Testis (tissue), 3 donors: Measurements from ENCODE around the gene MACROD2. TPM values are rescaled to one million over a fixed set of nuclear protein-coding genes. Genes with fewer than 3 reads are reported as not detected.

Source experiments
- DNase-seq: peaks from one replicate; pipeline ENCODE4 v3.0.0-alpha.2; 2019
- H3K27ac ChIP-seq, 2 donors: fragments of 200-600 bp; sonication (generic); one replicate each; pipeline ENCODE4 v1.5.1; 2019
- H3K27me3 ChIP-seq: fragments of 200-600 bp; sonication (generic); one replicate; pipeline ENCODE4 v1.5.1; 2019
- H3K36me3 ChIP-seq: fragments of 200-600 bp; sonication (generic); one replicate; pipeline ENCODE4 v1.5.1; 2017; ENCODE audit warnings: low read depth; ENCODE audit errors: missing control alignments
- H3K4me1 ChIP-seq: fragments of 200-600 bp; sonication (generic); one replicate; pipeline ENCODE4 v1.5.1; 2019
- H3K4me3 ChIP-seq, 2 donors: fragments of 200-600 bp; sonication (generic); one replicate each; pipeline ENCODE4 v1.5.1; 2017 to 2019
- H3K9me3 ChIP-seq: fragments of 200-600 bp; sonication (generic); one replicate; pipeline ENCODE4 v1.5.1; 2017
- POLR2A ChIP-seq: fragments of 450-650 bp; IDR thresholded peaks from one replicate; pipeline ENCODE4 v1.6.1; 2017; ENCODE audit warnings: antibody characterized with exemption, mild to moderate bottlenecking, moderate library complexity
- WGBS, 2 donors: methylation state at CpG; one replicate each; pipeline ENCODE4 v1.1.5; 2018; 5-methylcytosine and 5-hydroxymethylcytosine counted together
- intact Hi-C: fragments of 100-400 bp; cut with DNase I; formaldehyde crosslinking; loops from one replicate; pipeline ENCODE4 v1.15.1; 2023; ENCODE audit warnings: low total_unique reads
- polyA plus RNA-seq: library from polyadenylated mRNA; stranded (reverse); fragments of 350-450 nt; fragmentation: Illumina TruSeq; extraction: RNeasy Lipid Tissue Mini Kit (QIAGEN cat#74804); gene quantifications from one replicate; pipeline ENCODE4 v1.2.3, GENCODE V29; 2014; ENCODE audit warnings: low read depth, low replicate concordance; ENCODE audit not compliant: insufficient read depth
- total RNA-seq, 2 donors: library from RNA; depleted of rRNA; stranded (reverse); fragments of >200 nt; gene quantifications; one replicate each; pipeline ENCODE4 v1.2.3, GENCODE V29; 2016
- TF ChIP-seq, protein P1 (sequence below), 3 experiments: fragments of 450-650 bp in 2 of 3; fragments of 200-600 bp in 1 of 3; sonication (generic) in 1 of 3; IDR thresholded peaks; one replicate each; pipeline ENCODE4 v1.5.1; 2016 to 2019; ENCODE audit warnings: antibody characterized with exemption in 3 of 3, mild to moderate bottlenecking in 2 of 3, moderate library complexity in 1 of 3

Gene MACROD2
- total and polyA plus RNA-seq, 3 donors from 2014 or later: 12.6 to 20.6 (median 16.8) TPM

- Histone ChIP-seq H3K27me3 (no peaks in the 10 kb centered on the region), H3K27ac (no peak overlapping the region), H3K4me3 (no peak overlapping the region), H3K4me1 (no peaks in the 10 kb centered on the region), H3K36me3 (no peaks in the 10 kb centered on the region), H3K9me3 (no peaks in the 10 kb centered on the region)
- TF ChIP-seq, protein P1, sequence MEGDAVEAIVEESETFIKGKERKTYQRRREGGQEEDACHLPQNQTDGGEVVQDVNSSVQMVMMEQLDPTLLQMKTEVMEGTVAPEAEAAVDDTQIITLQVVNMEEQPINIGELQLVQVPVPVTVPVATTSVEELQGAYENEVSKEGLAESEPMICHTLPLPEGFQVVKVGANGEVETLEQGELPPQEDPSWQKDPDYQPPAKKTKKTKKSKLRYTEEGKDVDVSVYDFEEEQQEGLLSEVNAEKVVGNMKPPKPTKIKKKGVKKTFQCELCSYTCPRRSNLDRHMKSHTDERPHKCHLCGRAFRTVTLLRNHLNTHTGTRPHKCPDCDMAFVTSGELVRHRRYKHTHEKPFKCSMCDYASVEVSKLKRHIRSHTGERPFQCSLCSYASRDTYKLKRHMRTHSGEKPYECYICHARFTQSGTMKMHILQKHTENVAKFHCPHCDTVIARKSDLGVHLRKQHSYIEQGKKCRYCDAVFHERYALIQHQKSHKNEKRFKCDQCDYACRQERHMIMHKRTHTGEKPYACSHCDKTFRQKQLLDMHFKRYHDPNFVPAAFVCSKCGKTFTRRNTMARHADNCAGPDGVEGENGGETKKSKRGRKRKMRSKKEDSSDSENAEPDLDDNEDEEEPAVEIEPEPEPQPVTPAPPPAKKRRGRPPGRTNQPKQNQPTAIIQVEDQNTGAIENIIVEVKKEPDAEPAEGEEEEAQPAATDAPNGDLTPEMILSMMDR (IDR thresholded peaks at IDR 0.05): no peak
- TF ChIP-seq POLR2A: no peak
- no peak for DNase-seq
- intact Hi-C loops: no loop called here
Measured at GRCh38 chr20:15831201-15831600, 1835.9 kb downstream of the MACROD2 start.

DNA sequence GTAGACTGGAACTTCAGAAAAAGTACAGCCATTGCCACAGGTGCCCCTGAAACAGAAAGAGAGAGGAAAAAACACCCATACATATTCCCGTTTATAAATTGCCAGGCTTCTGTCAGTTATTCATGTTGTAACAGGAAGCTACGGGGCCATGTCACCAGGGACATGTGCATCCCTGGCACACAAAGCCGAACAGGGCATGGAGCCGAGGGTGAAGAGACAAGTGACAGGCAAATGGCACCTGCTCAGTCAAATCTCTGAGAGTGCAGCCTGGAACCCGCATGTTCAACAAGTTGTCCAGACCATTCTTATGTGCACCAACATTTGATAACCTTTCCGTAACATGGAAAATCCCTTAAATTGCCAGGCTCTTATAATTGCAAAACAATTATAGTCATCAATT, 1837.2 kb downstream of the MACROD2 start:
- Histone ChIP-seq H3K9me3 (no peaks in the 10 kb centered on the region), H3K27me3 (no peaks in the 10 kb centered on the region), H3K4me3 (no peak overlapping the region), H3K27ac (no peak overlapping the region), H3K36me3 (no peaks in the 10 kb centered on the region), H3K4me1 (no peaks in the 10 kb centered on the region)
- TF ChIP-seq, protein P1 (IDR thresholded peaks at IDR 0.05): no peak
- TF ChIP-seq POLR2A: no peak
- no peak for DNase-seq
- WGBS, 2 donors: 95 to 96% methylated on average over 6 of the region's 6 CpGs
- intact Hi-C loops: no loop called here

- TF ChIP-seq POLR2A: no peak
- TF ChIP-seq, protein P1 (IDR thresholded peaks at IDR 0.05): no peak
- Histone ChIP-seq H3K4me3 (no peak overlapping the region), H3K27ac (no peak overlapping the region), H3K36me3 (no peaks in the 10 kb centered on the region), H3K4me1 (no peaks in the 10 kb centered on the region), H3K9me3 (no peaks in the 10 kb centered on the region), H3K27me3 (no peaks in the 10 kb centered on the region)
- no peak for DNase-seq
- WGBS, 2 donors: 89% methylated on average over 3 of the region's 3 CpGs
- intact Hi-C loops: no loop called here
Measured at GRCh38 chr20:15834857-15835256, 1839.5 kb downstream of the MACROD2 start.

DNA sequence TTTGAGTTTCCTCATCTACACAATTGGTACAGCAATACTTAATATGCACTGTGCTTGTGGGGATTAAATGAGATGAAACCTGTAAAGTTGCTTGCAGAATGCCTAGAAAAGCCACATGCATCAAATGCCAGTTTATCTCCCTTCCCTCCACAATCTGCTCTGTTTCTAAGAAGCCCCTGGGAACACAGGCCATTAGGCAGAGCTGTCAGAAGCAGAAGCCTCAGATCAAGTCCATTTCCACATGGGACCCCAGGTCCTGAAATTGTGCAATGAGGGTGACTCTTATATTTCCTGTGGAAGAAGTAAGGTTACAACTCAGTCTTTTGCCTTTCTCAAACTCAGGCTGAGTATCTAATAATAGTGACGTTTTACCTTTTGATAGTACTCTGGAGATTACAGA, 1840.5 kb downstream of the MACROD2 start:
- DNase-seq: no peak
- Histone ChIP-seq H3K27me3 (no peaks in the 10 kb centered on the region), H3K9me3 (no peaks in the 10 kb centered on the region), H3K36me3 (no peaks in the 10 kb centered on the region), H3K4me1 (no peaks in the 10 kb centered on the region), H3K4me3 (no peak overlapping the region), H3K27ac (no peak overlapping the region)
- TF ChIP-seq POLR2A: no peak
- TF ChIP-seq, protein P1 (IDR thresholded peaks at IDR 0.05): no peak
- 64 to 89% methylated on average over 1 of the region's 1 CpG for WGBS, 2 donors
- intact Hi-C loops: no loop called here

DNA sequence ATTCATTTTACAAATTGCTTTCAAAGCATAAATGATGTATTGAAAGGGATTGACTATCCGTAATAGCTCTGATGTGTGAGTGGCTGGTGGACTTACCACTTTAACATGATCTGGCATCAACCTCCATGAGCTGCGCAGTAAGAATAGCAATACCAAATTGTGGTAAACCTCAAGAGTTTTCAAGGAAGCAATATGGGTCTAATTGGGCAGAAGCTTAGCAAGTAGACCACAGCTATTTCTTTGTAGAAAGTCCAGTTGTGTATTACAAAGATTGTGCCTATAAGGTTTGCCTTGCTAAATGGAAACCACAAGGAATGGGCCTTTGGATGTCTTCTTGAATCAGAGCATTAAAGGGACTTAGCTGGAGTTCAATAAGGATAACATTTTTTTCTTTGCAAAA, 1841.3 kb downstream of the MACROD2 start:
- no peak overlapping the region for H3K4me3 ChIP-seq
- H3K9me3 ChIP-seq: no peaks in the 10 kb centered on the region
- no peaks in the 10 kb centered on the region for H3K36me3 ChIP-seq
- TF ChIP-seq, protein P1 (IDR thresholded peaks at IDR 0.05): no peak
- no peak for TF ChIP-seq POLR2A
- no peak overlapping the region for H3K27ac ChIP-seq
- no peaks in the 10 kb centered on the region for H3K4me1 ChIP-seq
- intact Hi-C loops: no loop called here
- 95 to 97% methylated on average over 2 of the region's 2 CpGs for WGBS, 2 donors
- DNase-seq: no peak
- no peaks in the 10 kb centered on the region for H3K27me3 ChIP-seq
